ENCODE measurements around the gene HERPUD1. TPM values are rescaled to one million over a fixed set of nuclear protein-coding genes. Genes with fewer than 3 reads are reported as not detected.

HERPUD1 gene
- total RNA-seq, 1 donor = 190 TPM

- peaks cover 98% of the 10 kb centered on the region for H3K36me3 ChIP-seq (ENCODE audit: insufficient read depth, low read length)
- peaks cover 21% of the 10 kb centered on the region for H3K4me1 ChIP-seq (ENCODE audit: insufficient read depth, low read length)
Observed at GRCh38 chr16:56939801-56940200, 7.9 kb downstream of the HERPUD1 start.

GRCh38 chr16:56941092-56941491 lies 9.2 kb downstream of the HERPUD1 start:
- H3K79me2 ChIP-seq (ENCODE audit: insufficient read depth, low read length) = peaks cover 14% of the 10 kb centered on the region
- no peak overlapping the region for H3K4me3 ChIP-seq (ENCODE audit: insufficient read depth, low read length)
- H3K9me3 ChIP-seq (ENCODE audit: low read depth, low read length) = no peaks in the 10 kb centered on the region
- peaks cover 93% of the 10 kb centered on the region for H3K36me3 ChIP-seq (ENCODE audit: insufficient read depth, low read length)
- no peak overlapping the region for H2AFZ ChIP-seq (ENCODE audit: low read length)
- H3K4me2 ChIP-seq (ENCODE audit: insufficient read depth, low read length) = no peak overlapping the region
- H3K27me3 ChIP-seq (ENCODE audit: insufficient read depth, low read length) = no peaks in the 10 kb centered on the region
- peaks cover 46% of the 10 kb centered on the region for H4K20me1 ChIP-seq (ENCODE audit: insufficient read depth, low read length)
- no peak overlapping the region for H3K27ac ChIP-seq (ENCODE audit: low read depth, low read length)
- no peak for TF ChIP-seq CTCF (IDR thresholded peaks at IDR 0.05; ENCODE audit: extremely low read depth, low read depth, low read length)
- H3K4me1 ChIP-seq (ENCODE audit: insufficient read depth, low read length) = peaks cover 8% of the 10 kb centered on the region
- no peak for DNase-seq (ENCODE audit: insufficient read length, low spot score, missing footprints)

More at GRCh38 chr16:56939801-56940200, 7.9 kb downstream of the HERPUD1 start:
- no peak overlapping the region for H2AFZ ChIP-seq (ENCODE audit: low read length)
- TF ChIP-seq CTCF (IDR thresholded peaks at IDR 0.05; ENCODE audit: extremely low read depth, low read depth, low read length) = no peak
- DNase-seq (ENCODE audit: insufficient read length, low spot score, missing footprints) = no peak
- H3K4me3 ChIP-seq (ENCODE audit: insufficient read depth, low read length) = no peak overlapping the region
- no peaks in the 10 kb centered on the region for H3K27me3 ChIP-seq (ENCODE audit: insufficient read depth, low read length)
- peaks cover 59% of the 10 kb centered on the region for H4K20me1 ChIP-seq (ENCODE audit: insufficient read depth, low read length)
- peak overlapping the region; percentile 23 for H3K27ac ChIP-seq (ENCODE audit: low read depth, low read length)
- H3K9me3 ChIP-seq (ENCODE audit: low read depth, low read length) = no peaks in the 10 kb centered on the region
- no peak overlapping the region for H3K4me2 ChIP-seq (ENCODE audit: insufficient read depth, low read length)
- H3K79me2 ChIP-seq (ENCODE audit: insufficient read depth, low read length) = peaks cover 26% of the 10 kb centered on the region

- DNase-seq (ENCODE audit: insufficient read length, low spot score, missing footprints) = no peak
- Histone ChIP-seq H3K79me2 (ENCODE audit: insufficient read depth, low read length) (peaks cover 7% of the 10 kb centered on the region), H3K4me2 (ENCODE audit: insufficient read depth, low read length) (no peak overlapping the region), H4K20me1 (ENCODE audit: insufficient read depth, low read length) (peaks cover 40% of the 10 kb centered on the region), H3K4me3 (ENCODE audit: insufficient read depth, low read length) (no peak overlapping the region), H3K36me3 (ENCODE audit: insufficient read depth, low read length) (peaks cover 91% of the 10 kb centered on the region), H3K27ac (ENCODE audit: low read depth, low read length) (no peak overlapping the region), H3K9me3 (ENCODE audit: low read depth, low read length) (no peaks in the 10 kb centered on the region), H2AFZ (ENCODE audit: low read length) (no peak overlapping the region), H3K27me3 (ENCODE audit: insufficient read depth, low read length) (no peaks in the 10 kb centered on the region), H3K4me1 (ENCODE audit: insufficient read depth, low read length) (peaks cover 8% of the 10 kb centered on the region)
- no peak for TF ChIP-seq CTCF (IDR thresholded peaks at IDR 0.05; ENCODE audit: extremely low read depth, low read depth, low read length)
Observed at GRCh38 chr16:56941856-56942331, 10.0 kb downstream of the HERPUD1 start.

GRCh38 chr16:56943761-56944375 lies 11.9 kb downstream of the HERPUD1 start:
- H3K27me3 ChIP-seq (ENCODE audit: insufficient read depth, low read length) = no peaks in the 10 kb centered on the region
- TF ChIP-seq CTCF (IDR thresholded peaks at IDR 0.05; ENCODE audit: extremely low read depth, low read depth, low read length) = no peak
- no peak overlapping the region for H3K4me3 ChIP-seq (ENCODE audit: insufficient read depth, low read length)
- H3K27ac ChIP-seq (ENCODE audit: low read depth, low read length) = no peak overlapping the region
- peaks cover 38% of the 10 kb centered on the region for H4K20me1 ChIP-seq (ENCODE audit: insufficient read depth, low read length)
- H3K9me3 ChIP-seq (ENCODE audit: low read depth, low read length) = no peaks in the 10 kb centered on the region
- H3K4me1 ChIP-seq (ENCODE audit: insufficient read depth, low read length) = peaks cover 5% of the 10 kb centered on the region
- no peak overlapping the region for H3K4me2 ChIP-seq (ENCODE audit: insufficient read depth, low read length)
- H2AFZ ChIP-seq (ENCODE audit: low read length) = no peak overlapping the region
- no peak for DNase-seq (ENCODE audit: insufficient read length, low spot score, missing footprints)
- H3K79me2 ChIP-seq (ENCODE audit: insufficient read depth, low read length) = peaks cover 2% of the 10 kb centered on the region
- peaks cover 73% of the 10 kb centered on the region for H3K36me3 ChIP-seq (ENCODE audit: insufficient read depth, low read length)

Data from osteoblast (primary cell).